ENCODE data around the gene ADCY9. TPM values are rescaled to one million over a fixed set of nuclear protein-coding genes. Genes with fewer than 3 reads are reported as not detected.
A peak's percentile ranks its signal among the peaks of the same experiment; 100 is the strongest.

ADCY9 gene
- total and polyA plus RNA-seq, 12 donors = 11.5 to 57.6 (median 42.7) TPM

DNA sequence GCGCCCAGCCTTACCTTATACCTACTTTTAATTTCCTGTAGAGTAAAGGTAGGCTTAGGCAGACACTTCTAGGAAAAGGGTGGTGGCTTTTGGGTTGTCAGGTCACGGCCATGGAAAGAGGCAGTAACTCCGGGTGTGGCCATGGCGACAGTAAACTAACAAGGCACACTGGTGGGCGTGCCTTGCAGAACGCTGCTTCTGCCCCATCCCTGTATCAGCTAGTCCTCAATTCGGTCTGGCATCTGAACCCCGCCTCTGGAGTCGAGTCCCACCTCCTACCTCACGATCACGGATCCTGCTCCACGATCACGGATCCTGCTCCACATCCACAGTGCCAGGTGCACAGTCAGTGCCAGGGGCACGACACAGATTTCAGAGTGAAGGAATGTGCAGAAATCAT, 5.6 kb downstream of the ADCY9 start:
- 70 to 75% methylated on average over 14 of the region's 14 CpGs for WGBS, 2 donors
- Histone ChIP-seq H3K27ac (peak overlapping the region in 3 of 10 donors; percentile 1 to 67 (median 45)), H3K4me1 (peaks cover 8 to 57% (median 49%) of the 10 kb centered on the region in 9 donors), H3K4me3 (peak overlapping the region in 2 of 10 donors; percentile 1 to 57), H3K27me3 (no peaks in the 10 kb centered on the region), H3K36me3 (peaks cover 0 to 7% (median 0%) of the 10 kb centered on the region in 9 donors), H3K9me3 (no peaks in the 10 kb centered on the region)
- intact Hi-C loops (cut with DNase I) = loop anchor here in 8 of 10 donors (5.0 to 10.0 kb wide), 11 partner anchors 58 to 166 kb away; partner anchors contain the start of gene SRL (in 1 of the 8)
- DNase-seq = no peak
- TF ChIP-seq, protein P1, sequence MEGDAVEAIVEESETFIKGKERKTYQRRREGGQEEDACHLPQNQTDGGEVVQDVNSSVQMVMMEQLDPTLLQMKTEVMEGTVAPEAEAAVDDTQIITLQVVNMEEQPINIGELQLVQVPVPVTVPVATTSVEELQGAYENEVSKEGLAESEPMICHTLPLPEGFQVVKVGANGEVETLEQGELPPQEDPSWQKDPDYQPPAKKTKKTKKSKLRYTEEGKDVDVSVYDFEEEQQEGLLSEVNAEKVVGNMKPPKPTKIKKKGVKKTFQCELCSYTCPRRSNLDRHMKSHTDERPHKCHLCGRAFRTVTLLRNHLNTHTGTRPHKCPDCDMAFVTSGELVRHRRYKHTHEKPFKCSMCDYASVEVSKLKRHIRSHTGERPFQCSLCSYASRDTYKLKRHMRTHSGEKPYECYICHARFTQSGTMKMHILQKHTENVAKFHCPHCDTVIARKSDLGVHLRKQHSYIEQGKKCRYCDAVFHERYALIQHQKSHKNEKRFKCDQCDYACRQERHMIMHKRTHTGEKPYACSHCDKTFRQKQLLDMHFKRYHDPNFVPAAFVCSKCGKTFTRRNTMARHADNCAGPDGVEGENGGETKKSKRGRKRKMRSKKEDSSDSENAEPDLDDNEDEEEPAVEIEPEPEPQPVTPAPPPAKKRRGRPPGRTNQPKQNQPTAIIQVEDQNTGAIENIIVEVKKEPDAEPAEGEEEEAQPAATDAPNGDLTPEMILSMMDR (IDR thresholded peaks at IDR 0.05) = no peak
- no peak for ATAC-seq

DNA sequence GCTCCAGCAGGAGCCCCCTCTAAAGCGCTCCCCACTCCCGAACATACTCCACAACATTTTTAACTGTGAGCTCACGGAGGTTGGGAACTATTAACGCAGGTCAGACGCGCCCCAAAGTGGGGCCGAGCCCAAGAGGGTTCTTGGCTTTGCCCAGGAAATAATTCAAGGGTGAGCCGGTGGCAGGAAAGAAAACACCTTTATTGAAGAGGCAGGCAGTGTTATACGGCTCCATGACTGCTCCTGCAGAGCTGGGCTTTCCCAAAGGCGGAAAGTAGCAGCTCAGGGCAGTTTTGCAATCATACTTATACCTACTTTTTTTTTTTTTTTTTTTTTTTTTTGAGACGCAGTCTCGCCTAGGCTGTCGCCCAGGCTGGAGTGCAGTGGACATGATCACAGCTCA, 6.2 kb downstream of the ADCY9 start:
- ATAC-seq = no peak
- peaks cover 0 to 7% (median 0%) of the 10 kb centered on the region in 9 donors for H3K36me3 ChIP-seq
- no peaks in the 10 kb centered on the region for H3K9me3 ChIP-seq
- no peaks in the 10 kb centered on the region for H3K27me3 ChIP-seq
- no peak overlapping the region for H3K4me3 ChIP-seq
- no peak for DNase-seq
- H3K4me1 ChIP-seq = peaks cover 8 to 52% (median 44%) of the 10 kb centered on the region in 9 donors
- intact Hi-C loops (cut with DNase I) = loop anchor here in 8 of 10 donors (5.0 to 10.0 kb wide), 11 partner anchors 58 to 165 kb away; partner anchors contain the start of gene SRL (in 1 of the 8)
- TF ChIP-seq, protein P1 (IDR thresholded peaks at IDR 0.05) = no peak
- WGBS, 2 donors = 94 to 97% methylated on average over 13 of the region's 13 CpGs
- no peak overlapping the region for H3K27ac ChIP-seq

DNA sequence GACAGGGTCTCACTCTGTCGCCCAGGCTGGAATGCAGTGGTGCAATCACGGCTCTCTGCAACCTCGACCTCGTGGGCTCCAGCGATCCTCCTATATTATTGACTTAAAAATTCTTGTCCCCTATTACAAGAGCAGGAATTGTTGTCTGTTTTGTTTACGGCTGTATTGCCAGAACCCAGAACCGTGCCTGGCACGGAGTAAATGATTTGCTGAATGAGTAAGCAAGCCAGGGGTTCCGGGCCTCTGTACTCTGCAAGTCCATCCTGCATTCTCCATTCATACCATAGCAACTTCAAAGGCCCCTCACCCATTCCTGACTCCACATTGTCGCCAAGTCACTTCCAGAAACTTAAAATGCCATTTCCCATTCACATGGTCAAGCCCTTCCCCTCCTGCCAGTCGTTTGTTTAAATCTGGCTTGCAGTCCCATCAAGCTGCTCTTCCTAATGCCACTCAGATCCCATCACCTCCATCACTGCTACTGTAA, 6.9 kb downstream of the ADCY9 start:
- ATAC-seq (no peak), DNase-seq (no peak)
- WGBS, 2 donors = 73 to 79% methylated on average over 11 of the region's 11 CpGs

DNA sequence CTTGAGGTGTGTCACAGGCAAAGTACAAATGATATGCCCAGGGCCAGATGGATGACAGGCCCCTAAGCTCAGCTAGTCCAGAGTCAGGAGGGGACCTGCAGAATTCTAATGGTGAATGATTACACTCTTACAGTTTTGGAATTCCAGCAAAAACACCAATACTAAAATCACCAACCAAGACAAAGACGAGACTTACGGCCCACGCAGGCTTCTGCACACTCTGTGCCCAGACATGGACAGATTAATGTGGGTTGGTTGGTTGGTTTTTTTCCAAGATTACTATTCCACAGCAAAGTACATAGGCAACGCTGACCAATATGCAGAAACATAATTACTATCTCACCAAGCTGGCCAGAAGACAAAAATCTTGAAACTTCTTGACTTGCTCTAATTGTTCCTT, 9.7 kb downstream of the ADCY9 start:
- Histone ChIP-seq H3K9me3 (no peaks in the 10 kb centered on the region), H3K27ac (no peak overlapping the region), H3K4me1 (peaks cover 0 to 24% (median 13%) of the 10 kb centered on the region in 9 donors), H3K36me3 (peaks cover 0 to 17% (median 0%) of the 10 kb centered on the region in 9 donors), H3K4me3 (no peak overlapping the region), H3K27me3 (no peaks in the 10 kb centered on the region)
- intact Hi-C loops (cut with DNase I) = no loop called here
- DNase-seq = no peak
- WGBS, 2 donors = 88 to 94% methylated on average over 4 of the region's 4 CpGs
- ATAC-seq = no peak
- TF ChIP-seq, protein P1 (IDR thresholded peaks at IDR 0.05) = no peak

More for the DNA sequence above, 6.9 kb downstream of the ADCY9 start:
- no peaks in the 10 kb centered on the region for H3K9me3 ChIP-seq
- intact Hi-C loops (cut with DNase I) = no loop called here
- no peak overlapping the region for H3K4me3 ChIP-seq
- H3K27ac ChIP-seq = no peak overlapping the region
- H3K36me3 ChIP-seq = peaks cover 0 to 9% (median 0%) of the 10 kb centered on the region in 9 donors
- no peaks in the 10 kb centered on the region for H3K27me3 ChIP-seq
- TF ChIP-seq, protein P1 (IDR thresholded peaks at IDR 0.05) = no peak
- H3K4me1 ChIP-seq = peaks cover 0 to 44% (median 36%) of the 10 kb centered on the region in 9 donors
